ENCODE data around the gene TMEM179.

Gene TMEM179

DNA sequence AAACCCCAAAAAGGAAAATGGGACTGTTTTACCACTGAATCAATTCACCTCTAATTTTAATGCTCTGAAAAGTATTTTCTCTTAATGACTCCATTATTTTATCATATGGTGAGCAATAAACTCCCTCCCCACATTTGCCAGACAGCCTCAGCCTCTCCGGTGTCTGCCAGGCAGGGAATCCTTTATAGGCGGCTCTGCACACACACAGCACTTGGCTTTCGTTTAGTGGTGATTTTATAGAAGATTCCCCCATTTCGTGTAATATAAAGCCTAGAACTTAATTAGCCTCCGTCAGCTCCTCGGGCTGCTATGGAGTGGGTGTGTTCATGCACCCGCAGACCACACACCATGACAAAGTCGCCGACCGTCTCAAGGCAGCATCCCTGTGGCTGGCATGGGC, 35.1 kb downstream of the TMEM179 start:
- DNase-seq (ENCODE audit: low spot score) = no peak

DNA sequence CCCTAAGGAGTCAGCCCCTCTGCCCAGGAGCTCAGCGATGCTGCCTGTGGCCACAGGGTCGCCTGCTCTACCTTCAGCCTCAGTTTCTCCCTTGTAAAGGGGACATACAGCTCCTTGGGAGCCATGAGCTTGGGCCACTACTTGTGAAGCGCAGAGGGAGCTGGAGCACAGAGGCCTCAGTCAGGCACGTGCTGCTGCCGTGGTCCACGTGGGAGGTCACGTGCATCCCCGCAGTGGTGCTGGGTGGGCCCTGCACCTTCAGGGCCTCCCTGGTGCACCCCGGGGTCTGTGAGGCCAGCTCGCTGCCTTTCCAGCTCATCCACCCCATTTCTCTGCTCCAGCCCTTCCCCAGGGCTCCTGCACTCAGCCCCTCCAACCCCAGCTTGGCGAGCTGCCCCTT, 36.0 kb downstream of the TMEM179 start:
- DNase-seq (ENCODE audit: low spot score) = no peak

DNA sequence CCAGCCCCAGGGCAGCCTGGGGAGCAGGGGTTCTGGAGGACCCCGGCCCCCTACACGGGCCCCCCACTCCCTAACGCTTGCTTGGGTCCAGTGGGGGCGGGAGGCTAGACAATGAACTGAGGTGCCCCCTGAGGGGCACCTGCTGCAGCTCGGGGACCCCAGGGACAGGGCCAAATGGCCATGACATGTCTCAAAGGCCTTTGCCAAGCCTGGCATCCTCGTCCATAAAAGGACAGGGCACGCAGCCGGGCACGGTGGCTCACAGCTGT, 36.7 kb downstream of the TMEM179 start:
- no peak for DNase-seq (ENCODE audit: low spot score)

DNA sequence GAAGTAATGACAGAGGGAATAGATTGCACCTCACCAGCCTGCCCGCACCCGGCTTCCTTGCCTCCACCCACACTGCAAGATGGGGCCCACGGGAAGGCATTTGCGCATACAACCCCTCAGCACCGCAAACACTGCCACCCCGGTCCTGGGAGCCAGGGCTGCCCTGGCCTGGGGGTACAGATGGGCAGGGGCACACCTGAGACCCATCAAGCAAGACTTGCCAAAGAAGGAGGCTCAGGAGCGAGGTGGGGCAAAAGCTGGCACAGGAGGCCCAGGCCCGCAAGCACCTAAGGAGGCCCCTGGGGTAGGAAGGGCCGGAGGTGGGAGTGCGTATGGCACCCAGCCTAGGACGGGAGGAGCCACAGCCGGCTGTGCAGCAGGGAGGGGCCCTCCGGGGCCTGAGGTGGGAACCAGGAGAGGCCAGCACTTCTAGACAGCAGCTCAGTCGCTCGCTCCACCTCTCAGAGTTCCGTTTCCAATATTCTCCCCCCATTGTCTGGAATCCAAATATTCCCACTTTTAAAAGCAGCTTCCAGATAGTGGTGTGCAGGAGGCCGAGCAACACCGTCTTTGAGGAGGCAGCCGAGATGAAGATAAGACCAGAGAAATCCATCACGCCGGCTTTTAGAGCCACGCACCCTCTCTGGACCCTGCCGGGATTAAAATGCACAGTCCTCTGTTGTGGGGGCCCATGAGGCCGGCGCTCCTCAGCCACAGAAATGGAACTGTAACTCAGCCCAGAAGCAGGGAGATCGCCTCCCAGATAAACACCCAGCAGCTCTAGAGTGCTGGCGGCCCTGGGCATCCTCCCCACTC, 37.2 kb downstream of the TMEM179 start:
- DNase-seq (ENCODE audit: low spot score) = no peak

DNA sequence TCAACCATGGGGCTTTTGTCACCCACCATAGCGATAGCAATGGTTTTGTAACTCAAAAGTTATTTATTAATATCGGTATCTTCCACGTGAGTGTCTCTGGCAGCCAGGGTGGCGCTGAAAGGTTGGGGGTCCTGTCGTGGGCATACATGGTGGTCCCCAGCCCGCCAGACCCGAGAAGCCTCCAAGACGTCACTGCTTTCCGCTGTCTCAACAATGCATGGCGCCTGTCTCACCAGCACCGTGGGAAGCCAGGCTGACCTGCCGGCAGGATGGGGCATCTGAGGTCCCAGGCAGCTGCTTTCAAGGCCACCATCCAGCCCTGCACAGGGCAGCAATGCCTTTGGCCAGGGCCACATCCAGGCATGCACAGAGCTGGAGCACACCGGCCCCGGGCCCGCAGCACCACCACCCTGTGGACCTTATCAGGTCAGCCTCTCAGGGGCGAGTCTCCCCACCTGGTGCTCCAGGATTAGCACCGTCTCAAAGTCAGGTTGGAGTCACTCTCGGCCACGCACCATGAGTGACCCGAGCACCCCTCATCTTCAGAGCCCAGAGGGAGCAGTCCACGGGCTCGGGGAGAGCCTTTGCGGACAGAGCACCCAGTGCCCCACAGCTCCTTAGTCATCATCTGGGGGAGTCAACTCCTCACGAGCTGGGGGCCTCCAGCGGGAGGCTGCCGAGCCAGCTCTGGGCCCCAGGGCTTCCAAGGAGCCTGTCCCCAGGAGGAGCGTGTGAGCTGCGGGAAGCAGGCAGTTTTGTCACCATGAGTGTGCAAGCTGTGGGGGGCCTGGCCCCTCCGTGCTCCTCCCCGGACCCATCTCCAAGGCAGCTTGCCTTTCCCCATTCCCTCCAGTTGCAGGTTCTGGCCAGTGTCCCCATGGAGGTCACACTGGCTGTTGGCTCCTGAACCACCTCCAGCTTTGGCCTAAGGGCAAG, 39.6 kb downstream of the TMEM179 start:
- no peak for DNase-seq (ENCODE audit: low spot score)

DNA sequence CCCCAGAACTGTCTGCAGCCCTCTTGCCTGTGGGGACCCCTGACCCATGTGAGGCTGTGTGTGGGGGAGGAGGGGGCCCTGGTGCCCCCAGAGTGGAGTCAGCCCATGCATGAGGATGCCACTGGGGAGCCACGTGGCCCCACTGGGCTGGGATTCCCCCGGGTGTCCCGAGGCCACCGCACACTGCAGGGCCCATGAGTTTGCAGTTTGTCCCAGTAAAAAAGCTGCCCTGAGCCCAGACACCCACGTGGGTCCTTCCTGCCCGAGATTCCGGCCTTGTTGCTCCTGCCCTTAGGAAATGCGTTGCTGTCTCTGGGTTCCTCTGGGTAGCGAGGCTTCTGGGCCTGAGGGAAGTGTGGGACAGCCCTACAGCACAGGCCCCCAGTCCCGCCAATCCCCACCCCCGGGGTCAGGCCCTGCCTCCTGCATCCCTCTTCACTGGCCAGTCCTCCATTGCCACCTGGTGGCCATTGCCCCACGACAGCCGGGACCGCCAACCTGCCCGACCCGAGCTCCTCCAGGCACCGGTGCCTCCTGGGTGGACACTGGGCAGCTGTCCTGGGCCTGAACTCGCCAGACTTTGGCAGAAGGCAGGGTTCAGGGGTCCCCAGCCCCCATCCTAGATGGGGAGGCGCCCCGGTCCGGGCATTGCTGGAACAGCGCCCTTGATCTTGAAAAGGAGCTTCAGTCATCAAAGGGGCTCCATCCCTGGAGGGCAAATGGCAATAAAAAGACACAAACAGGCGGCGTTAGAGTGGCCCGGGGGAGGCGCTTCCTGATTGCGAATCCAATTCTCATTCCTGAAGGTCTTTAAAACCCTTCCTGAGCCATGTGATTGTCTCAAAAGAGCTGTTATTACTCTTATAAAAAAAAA, 40.6 kb downstream of the TMEM179 start:
- peak; percentile 77 for DNase-seq (ENCODE audit: low spot score)

DNA sequence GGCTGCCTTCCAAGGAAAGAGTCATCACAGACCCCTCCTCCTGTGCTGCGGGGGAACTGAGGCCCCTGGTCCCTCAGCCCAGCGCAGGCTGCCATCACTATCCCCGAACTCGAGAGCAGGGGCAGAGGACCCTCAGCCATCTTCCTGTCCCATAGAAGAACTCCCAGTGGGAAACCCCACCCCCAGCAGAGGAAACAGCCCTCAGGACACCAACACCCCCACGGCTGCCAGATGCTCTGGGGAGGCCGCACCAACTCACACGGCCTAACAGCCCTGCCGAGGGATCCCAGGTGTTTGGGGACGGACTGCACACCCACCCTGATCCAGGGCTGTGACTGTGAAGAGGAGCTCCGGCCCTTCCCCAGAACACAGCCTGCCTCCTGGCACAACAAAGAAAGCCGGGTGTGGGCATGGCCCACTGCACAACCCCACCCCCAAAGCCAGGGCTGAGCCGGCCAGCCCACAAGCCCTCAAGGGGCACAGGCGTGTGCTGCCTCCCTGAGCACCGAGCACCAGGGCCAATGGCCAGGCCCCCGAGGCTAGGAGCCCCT, 41.3 kb downstream of the TMEM179 start:
- no peak for DNase-seq (ENCODE audit: low spot score)

DNA sequence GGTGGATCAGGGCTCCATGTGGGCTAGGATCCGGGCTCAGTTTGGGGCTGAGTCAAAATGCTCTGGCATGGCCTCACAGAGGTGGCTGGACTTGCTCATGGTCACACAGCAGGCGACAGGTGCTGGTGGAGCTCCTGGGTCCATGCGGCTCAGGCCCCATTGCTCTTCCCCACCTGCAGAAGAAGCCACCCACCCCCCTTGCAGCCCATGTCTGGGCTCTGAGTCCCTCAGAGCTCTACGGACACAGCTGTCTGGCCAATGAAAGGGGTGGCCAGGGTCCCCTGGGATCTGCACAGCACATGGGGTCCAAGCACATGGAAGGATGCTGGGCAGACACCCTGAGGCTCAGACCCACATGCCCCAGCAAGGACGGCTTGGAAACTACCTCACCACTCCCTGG, 42.0 kb downstream of the TMEM179 start:
- no peak for DNase-seq (ENCODE audit: low spot score)

DNA sequence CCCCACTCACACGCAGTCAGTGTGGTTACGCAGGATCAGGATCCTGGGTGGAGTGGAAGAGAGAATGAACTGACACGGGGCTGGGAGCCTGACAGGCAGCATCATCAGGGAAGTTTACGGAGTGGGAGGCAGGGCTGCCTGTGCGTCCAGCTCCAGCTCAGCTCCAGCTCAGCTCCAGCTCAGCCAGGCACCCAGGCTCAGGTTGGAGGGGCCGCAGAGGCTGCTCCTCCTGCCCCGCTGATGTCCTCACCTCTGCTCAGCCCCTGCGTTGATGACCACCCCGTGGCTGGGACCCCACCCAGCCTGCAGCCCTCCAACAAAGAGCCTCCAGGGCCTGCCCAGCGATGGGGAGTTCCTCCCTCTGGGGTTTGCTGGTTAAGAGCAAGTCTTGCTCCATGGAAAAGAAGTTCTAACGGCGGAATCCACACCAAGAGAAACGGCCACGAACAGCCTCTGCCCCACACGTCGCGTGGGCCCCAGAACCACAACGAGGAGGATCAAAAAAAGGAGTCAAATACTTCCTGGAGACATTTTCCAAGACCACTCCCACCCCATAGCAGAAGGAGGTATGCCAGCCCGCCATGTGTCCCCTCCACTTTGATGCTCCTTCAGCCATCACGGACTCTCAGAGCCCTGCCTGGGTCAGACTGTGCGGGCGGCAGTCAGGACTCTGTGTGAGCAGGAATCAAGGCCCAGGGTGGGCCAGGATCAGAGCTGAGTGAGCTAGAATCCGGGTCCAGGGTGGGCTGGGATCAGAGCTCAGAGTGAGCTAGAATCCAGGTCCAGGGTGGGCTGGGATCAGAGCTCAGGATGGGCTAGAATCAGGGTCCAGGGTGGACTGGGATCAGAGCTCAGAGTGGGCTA, 42.7 kb downstream of the TMEM179 start:
- no peak for DNase-seq (ENCODE audit: low spot score)

DNA sequence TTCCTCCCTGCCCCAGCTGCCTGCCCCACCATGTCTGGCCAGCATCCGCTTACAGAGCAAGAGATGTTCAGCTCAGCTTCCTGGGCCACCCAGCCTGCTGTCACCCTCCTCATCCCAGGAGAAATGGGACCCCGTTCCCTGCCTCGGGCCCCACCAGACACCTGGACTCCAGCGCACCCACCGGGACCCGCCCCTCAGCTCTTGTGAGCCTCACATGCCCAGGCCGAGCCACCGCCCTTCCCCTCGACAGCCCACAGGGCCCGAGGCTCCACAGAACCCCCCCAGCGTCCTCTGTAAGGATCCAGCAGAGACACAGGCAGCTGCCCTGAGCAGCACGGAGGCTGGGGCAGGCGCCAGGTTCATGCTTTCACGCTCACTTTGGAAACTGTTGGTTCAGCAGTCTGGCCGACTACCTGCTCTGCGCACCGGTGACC, 43.4 kb downstream of the TMEM179 start:
- DNase-seq (ENCODE audit: low spot score) = no peak

DNA sequence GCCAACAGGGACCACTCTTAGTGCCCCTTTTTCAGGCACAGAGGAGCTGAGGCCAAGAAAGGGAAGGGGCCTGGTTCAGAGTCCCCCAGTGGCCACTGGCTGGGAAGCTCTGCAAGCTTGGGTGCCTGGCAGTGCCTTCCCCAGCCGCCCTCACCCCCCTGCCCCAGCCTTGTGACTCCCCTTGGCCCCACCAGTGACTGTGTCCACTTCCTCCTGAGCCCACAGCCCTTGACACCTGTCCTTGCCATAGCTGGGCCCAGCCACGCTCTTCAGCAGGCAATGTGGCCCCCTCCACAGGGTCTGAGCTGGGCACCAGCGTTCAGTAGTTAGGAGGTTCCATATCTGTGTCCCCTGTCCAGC, 44.0 kb downstream of the TMEM179 start:
- no peak for DNase-seq (ENCODE audit: low spot score)

DNA sequence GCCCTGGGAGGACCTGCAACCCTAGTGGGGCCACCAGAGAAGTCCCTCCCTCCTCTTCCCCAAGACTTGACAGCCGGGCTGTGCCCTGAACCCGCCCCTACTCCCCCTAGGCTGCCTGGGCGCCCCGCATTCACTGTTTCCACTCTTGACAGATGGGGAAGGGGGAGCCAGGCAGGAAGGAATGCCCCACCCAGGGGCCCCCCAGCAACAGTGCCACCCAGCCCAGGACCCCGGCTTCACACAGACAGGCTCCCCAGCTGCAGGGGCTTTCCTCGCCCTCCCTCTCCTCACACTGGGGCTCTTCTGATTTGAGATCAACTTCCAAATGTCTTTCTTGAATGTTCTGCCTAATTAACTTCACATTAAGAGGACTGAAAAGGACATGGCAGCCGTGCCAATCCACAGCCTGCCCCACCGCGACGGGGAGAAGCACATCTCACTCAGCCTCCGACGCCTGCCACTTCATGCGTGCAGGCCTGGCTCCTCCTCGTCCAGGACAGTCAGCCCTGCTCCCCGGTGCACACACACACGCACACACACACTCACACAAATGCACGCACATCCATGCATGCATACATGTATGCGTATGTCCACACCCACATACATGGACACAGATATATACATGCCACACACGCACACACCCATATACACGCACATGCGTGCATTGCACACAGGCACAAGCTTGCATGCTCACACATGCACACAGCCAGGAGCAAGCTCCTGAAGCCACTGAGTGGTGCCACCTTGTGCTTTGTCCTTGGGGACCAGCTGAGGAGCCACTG, 44.6 kb downstream of the TMEM179 start:
- DNase-seq (ENCODE audit: low spot score) = no peak

DNA sequence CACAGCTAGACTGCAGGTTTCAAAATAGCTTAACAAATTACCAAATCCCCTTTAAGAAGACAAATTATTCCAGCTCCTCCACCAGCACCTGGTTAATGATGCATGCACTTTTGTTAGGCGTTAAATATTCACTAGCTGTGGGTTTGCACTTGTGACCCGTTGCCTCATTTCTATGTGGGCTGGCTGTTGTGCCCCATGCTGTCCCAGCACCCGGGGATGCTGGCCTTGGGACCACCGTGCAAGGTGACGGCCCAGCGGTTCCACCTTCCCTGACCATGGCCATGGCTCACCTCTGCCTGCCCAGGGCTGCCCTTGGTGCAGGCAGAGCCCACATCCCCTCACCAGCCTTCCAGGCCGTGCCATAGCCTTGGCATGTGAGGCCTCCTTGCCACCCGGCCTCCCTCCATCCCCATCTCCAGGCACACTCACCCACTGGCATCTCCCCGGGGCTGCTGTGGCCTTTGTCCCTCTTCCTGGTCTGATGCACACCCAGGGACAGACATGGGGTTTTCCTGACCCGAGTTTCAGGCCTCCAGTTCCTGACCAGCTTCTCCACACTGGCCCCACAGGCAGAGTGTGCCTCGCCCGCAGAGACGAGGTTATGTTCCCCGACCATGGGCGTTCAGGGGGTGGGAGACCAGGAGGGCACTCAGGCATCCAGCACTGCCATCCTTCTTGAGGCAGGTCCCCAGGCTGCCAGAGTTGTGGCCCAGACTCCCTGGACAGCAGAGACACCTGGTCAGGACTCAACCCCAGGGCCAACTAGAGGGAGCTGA, 45.4 kb downstream of the TMEM179 start:
- DNase-seq (ENCODE audit: low spot score) = no peak

DNA sequence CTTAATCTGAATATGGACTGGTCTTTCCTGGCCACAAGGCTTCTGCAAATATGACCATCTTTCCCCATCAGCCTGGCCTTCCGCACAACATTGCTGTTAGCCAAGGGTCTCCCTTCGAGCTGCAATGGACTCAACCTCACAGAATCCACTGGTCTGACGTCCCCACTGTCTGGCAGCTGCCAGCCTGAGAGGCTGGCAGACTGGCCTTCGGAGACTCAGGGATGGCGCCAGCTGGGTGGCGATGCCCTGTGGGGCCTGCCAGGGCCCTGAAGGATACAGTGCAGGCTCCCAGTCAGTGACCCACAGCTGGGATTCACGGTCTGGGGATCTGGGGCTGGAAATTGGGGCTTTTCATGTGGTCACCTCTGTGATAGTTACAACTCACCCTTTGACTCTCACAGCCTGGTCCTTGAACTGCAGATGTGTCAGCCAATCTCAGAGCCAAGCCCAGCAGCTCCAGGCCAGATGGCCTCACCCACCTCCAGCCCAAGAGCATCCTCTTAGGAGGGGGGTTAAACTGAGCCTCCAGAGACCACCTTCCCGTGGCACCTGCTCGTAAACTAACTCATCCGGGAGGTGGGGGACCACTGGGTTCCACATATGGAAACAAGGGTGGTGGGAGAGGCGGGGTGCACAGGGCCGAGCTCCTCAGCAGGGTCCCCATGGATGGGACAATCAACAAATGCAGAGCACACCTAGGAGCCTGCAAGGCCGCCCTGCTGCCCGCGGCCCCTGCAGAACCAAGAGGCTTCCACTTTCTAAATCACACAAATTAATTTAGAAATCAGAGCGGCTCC, 46.1 kb downstream of the TMEM179 start:
- DNase-seq (ENCODE audit: low spot score) = no peak

DNA sequence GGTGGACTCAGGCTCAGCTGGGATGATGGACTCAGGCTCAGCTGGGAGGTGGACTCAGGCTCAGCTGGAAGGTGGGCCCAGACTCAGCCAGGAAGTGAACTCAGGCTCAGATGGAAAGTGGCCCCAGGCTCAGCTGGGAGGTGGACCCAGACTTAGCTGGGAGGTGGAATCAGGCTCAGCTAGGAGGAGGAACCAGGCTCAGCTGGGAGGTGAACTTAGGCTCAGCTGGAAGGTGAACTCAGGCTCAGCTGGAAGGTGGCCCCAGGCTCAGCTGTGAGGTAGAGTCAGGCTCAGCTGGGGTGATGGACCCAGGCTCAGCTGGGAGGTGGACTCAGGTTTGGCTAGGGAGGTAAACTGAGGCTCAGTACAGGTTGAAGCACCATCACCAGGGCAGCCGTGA, 46.8 kb downstream of the TMEM179 start:
- no peak for DNase-seq (ENCODE audit: low spot score)

DNA sequence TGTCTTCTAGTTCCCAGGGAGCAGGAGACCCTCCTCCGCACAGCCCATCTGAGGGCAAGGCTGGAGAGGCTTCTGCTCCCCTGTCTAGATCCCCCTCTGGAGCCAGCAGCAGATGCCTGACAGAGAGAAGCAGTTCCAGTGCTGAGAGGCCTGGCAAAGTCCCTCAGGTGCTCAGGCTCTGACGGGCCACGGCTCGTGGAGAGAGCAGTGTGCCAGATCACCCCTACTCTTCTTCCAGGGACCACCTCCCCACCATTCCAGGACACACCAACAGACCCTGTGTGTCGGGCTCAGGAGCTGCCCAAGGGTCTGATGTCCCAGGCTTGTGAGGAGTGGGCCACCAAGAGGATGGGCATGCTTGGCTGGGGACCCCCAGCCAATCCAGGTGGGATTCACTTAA, 47.5 kb downstream of the TMEM179 start:
- no peak for DNase-seq (ENCODE audit: low spot score)

DNA sequence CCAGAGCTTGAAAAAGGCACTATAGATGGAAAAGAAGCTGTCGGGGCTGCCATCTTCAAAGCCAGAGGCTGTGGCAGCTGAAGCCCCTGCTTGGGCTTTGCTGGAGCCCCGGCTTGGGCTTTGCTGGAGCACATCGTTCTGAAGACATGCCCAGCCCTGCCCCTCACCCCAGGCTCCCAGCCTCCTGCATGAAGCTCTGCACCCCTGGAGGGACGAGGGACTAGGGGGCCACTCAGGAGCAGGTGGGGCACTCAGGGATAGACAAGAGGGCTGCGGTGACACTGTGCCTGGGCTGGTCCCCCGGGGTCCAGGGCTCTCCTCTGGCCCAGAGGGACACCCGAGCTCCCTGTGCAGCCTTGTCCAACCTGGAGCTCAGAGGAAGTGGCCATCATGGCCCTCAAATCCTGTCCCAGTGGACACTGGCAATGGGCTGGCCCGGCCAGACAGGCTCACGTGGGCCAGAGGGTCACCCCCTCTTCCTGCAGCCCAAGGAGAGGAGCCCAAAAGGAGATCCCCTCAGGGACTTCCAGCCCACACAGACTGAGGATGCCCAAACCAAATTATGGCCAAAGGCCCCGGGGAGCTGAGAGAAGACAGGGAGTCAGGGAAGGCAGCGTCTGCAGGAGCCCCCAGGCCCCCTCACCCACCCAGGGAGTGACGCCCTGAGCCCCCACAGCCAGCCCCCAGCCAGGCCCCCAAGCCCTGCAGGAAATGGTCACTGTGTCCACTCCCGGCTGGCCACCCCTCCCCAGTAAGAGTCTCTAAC, 48.1 kb downstream of the TMEM179 start:
- no peak for DNase-seq (ENCODE audit: low spot score)
